ENCODE data around the gene FRMPD4.

The FRMPD4 gene

GRCh38 chrX:12372111-12372510 is 233.8 kb downstream of the FRMPD4 start:
- TF ChIP-seq CTCF (IDR thresholded peaks at IDR 0.05; ENCODE audit: borderline replicate concordance, insufficient read depth, low read depth, low read length), result no peak

GRCh38 chrX:12374286-12374685 is 236.0 kb downstream of the FRMPD4 start:
- H3K4me3 ChIP-seq (ENCODE audit: low read depth, low read length), result no peak overlapping the region
- no peak for TF ChIP-seq CTCF (IDR thresholded peaks at IDR 0.05; ENCODE audit: borderline replicate concordance, insufficient read depth, low read depth, low read length)

More at GRCh38 chrX:12372111-12372510, 233.8 kb downstream of the FRMPD4 start:
- no peak overlapping the region for H3K4me3 ChIP-seq (ENCODE audit: low read depth, low read length)

- no peak for TF ChIP-seq CTCF (IDR thresholded peaks at IDR 0.05; ENCODE audit: borderline replicate concordance, insufficient read depth, low read depth, low read length)
- H3K4me3 ChIP-seq (ENCODE audit: low read depth, low read length), result no peak overlapping the region
These were observed 240.0 kb downstream of the FRMPD4 start for GRCh38 chrX:12378253-12378652.

- H3K4me3 ChIP-seq (ENCODE audit: low read depth, low read length), result no peak overlapping the region
- TF ChIP-seq CTCF (IDR thresholded peaks at IDR 0.05; ENCODE audit: borderline replicate concordance, insufficient read depth, low read depth, low read length), result no peak
These were observed 240.4 kb downstream of the FRMPD4 start for GRCh38 chrX:12378706-12379105.

- no peak for TF ChIP-seq CTCF (IDR thresholded peaks at IDR 0.05; ENCODE audit: borderline replicate concordance, insufficient read depth, low read depth, low read length)
- H3K4me3 ChIP-seq (ENCODE audit: low read depth, low read length), result no peak overlapping the region
These were observed 241.4 kb downstream of the FRMPD4 start for GRCh38 chrX:12379671-12380070.

GRCh38 chrX:12383196-12383595 is 244.9 kb downstream of the FRMPD4 start:
- peak; percentile 41; the same call in 1 of the 2 replicates for TF ChIP-seq CTCF (IDR thresholded peaks at IDR 0.05; ENCODE audit: borderline replicate concordance, insufficient read depth, low read depth, low read length)

GRCh38 chrX:12390301-12390700 is 252.0 kb downstream of the FRMPD4 start:
- no peak overlapping the region for H3K4me3 ChIP-seq (ENCODE audit: low read depth, low read length)
- no peak for TF ChIP-seq CTCF (IDR thresholded peaks at IDR 0.05; ENCODE audit: borderline replicate concordance, insufficient read depth, low read depth, low read length)

More at GRCh38 chrX:12383196-12383595, 244.9 kb downstream of the FRMPD4 start:
- no peak overlapping the region for H3K4me3 ChIP-seq (ENCODE audit: low read depth, low read length)

Data from GM12875 (cell line).